MM.1S (cell line): ENCODE data around the gene WDR48.

ENCODE experiments used
- EZH2 ChIP-seq: fragments of 300-600 bp; sonication (generic); optimal IDR thresholded peaks from 2 replicates; pipeline ENCODE3; 2017; ENCODE audit warnings: low read depth, mild to moderate bottlenecking, antibody characterized with exemption, low read length, mixed read lengths
- TF ChIP-seq, protein P1 (sequence below): fragments of 300-600 bp; sonication (generic); IDR thresholded peaks from 2 replicates; pipeline ENCODE4 v1.5.1; 2016; ENCODE audit warnings: antibody characterized with exemption, low read length, mixed read lengths

DNA sequence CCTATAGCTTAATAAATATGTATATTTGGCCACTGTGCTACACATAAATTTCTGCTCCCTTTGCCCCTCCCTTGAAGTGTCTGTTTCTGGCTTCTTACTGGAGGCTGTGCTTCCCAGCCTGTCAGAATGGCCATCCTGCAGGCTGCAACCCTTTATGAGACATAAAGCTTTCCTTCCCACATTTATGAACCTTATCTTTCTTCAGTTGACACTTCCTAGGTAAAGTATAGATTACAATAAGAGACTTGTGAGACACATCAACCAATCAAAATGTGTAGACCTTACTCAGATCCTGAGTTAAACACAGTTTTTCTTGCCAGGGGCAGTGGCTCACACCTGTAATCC, 29.6 kb upstream of the WDR48 start:
- no peak for TF ChIP-seq EZH2
- TF ChIP-seq, protein P1, sequence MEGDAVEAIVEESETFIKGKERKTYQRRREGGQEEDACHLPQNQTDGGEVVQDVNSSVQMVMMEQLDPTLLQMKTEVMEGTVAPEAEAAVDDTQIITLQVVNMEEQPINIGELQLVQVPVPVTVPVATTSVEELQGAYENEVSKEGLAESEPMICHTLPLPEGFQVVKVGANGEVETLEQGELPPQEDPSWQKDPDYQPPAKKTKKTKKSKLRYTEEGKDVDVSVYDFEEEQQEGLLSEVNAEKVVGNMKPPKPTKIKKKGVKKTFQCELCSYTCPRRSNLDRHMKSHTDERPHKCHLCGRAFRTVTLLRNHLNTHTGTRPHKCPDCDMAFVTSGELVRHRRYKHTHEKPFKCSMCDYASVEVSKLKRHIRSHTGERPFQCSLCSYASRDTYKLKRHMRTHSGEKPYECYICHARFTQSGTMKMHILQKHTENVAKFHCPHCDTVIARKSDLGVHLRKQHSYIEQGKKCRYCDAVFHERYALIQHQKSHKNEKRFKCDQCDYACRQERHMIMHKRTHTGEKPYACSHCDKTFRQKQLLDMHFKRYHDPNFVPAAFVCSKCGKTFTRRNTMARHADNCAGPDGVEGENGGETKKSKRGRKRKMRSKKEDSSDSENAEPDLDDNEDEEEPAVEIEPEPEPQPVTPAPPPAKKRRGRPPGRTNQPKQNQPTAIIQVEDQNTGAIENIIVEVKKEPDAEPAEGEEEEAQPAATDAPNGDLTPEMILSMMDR = no peak
